NCI-H774 (cell line): Measurements from ENCODE around the gene RAB4B.
"Not testable (repeated sequence)": the region's sequence is repeated elsewhere in the genome, so short reads cannot be mapped to it uniquely, and the experiment has no call there.

ENCODE experiments used
- DNase-seq: peaks from one replicate; lab custom pipeline; 2025; lab: John Stamatoyannopoulos, UW

RAB4B gene

GRCh38 chr19:40780582-40780981 lies 2.5 kb downstream of the RAB4B start:
- no peak for DNase-seq

GRCh38 chr19:40781140-40781539 lies 3.1 kb downstream of the RAB4B start:
- no peak for DNase-seq

- no peak for DNase-seq
These were observed 5.7 kb downstream of the RAB4B start for GRCh38 chr19:40783711-40784110.

GRCh38 chr19:40784146-40784545 lies 6.1 kb downstream of the RAB4B start:
- DNase-seq, result not testable (repeated sequence)

- no peak for DNase-seq
These were observed 7.5 kb downstream of the RAB4B start for GRCh38 chr19:40785526-40785925.

- DNase-seq, result no peak
These were observed 8.3 kb downstream of the RAB4B start for GRCh38 chr19:40786060-40787037.

GRCh38 chr19:40791349-40791748 lies 13.3 kb downstream of the RAB4B start:
- DNase-seq, result no peak

GRCh38 chr19:40791996-40792395 lies 13.9 kb downstream of the RAB4B start:
- no peak for DNase-seq

GRCh38 chr19:40797166-40797962 lies 19.3 kb downstream of the RAB4B start:
- DNase-seq, result no peak

GRCh38 chr19:40797963-40798682 lies 20.1 kb downstream of the RAB4B start:
- DNase-seq, result peak; percentile 57

GRCh38 chr19:40798683-40799557 lies 20.9 kb downstream of the RAB4B start, which contains the start of gene EGLN2:
Gene EGLN2 (plus strand): TSS chr19:40799191. CDS start chr19:40800573, 1,382 bp downstream.
- DNase-seq, result peak; percentile 99

- no peak for DNase-seq
These were observed 21.7 kb downstream of the RAB4B start for GRCh38 chr19:40799558-40800338.

GRCh38 chr19:40800339-40800996 lies 22.4 kb downstream of the RAB4B start:
- no peak for DNase-seq

- no peak for DNase-seq
These were observed 22.9 kb downstream of the RAB4B start for GRCh38 chr19:40800997-40801377.

- no peak for DNase-seq
These were observed 23.6 kb downstream of the RAB4B start for GRCh38 chr19:40801426-40802299.

- DNase-seq, result no peak
These were observed 24.5 kb downstream of the RAB4B start for GRCh38 chr19:40802300-40803169.

- no peak for DNase-seq
These were observed 25.3 kb downstream of the RAB4B start for GRCh38 chr19:40803170-40803856.
